D721Med (cell line): ENCODE results near the gene C5orf15.

Source experiments
- DNase-seq: peaks from one replicate; pipeline ENCODE4 v3.0.0; 2011; ENCODE audit warnings: low spot score; ENCODE audit not compliant: insufficient read length
- FAIRE-seq: peaks from 2 replicates; lab custom pipeline; 2011; peaks lifted over from hg19 to GRCh38; lab: Jason Lieb, UNC
- CTCF ChIP-seq: IDR thresholded peaks from 2 replicates; pipeline ENCODE4 v1.5.1; 2012; ENCODE audit warnings: mild to moderate bottlenecking, control low read depth; ENCODE audit not compliant: insufficient read depth; ENCODE audit errors: missing control alignments

Gene C5orf15

GRCh38 chr5:134003817-134004625 is 35.6 kb upstream of the C5orf15 start:
- no peak for TF ChIP-seq CTCF
- FAIRE-seq (no peak), DNase-seq (no peak)

- FAIRE-seq (no peak), DNase-seq (no peak)
- no peak for TF ChIP-seq CTCF
Observed at GRCh38 chr5:134003064-134003816, 34.8 kb upstream of the C5orf15 start.

- no peak for FAIRE-seq
- TF ChIP-seq CTCF: no peak
- no peak for DNase-seq
Observed at GRCh38 chr5:134001938-134002731, 33.7 kb upstream of the C5orf15 start.

GRCh38 chr5:134000696-134001453 is 32.5 kb upstream of the C5orf15 start:
- no peak for TF ChIP-seq CTCF
- FAIRE-seq (no peak), DNase-seq (no peak)

- no peak for TF ChIP-seq CTCF
- DNase-seq: no peak
- no peak for FAIRE-seq
Observed at GRCh38 chr5:134000091-134000511, 31.7 kb upstream of the C5orf15 start.

- FAIRE-seq (no peak), DNase-seq (no peak)
- TF ChIP-seq CTCF: no peak
Observed at GRCh38 chr5:133998807-133999206, 30.4 kb upstream of the C5orf15 start.
